Activated T-helper 17 cell treated with anti-CD3 and anti-CD28 coated beads, Interleukin-2, amount 50 U/mL, for 72 hours (primary cell): ENCODE measurements around the gene CD4. TPM values are rescaled to one million over a fixed set of nuclear protein-coding genes. Genes with fewer than 3 reads are reported as not detected.

Experiments
- ATAC-seq: fragments of 150-1000 bp; cut with Tn5 transposase; replicated peaks from 2 replicates; pipeline ENCODE4 v1.10.0; 2021; ENCODE audit warnings: mild to moderate bottlenecking, moderate library complexity
- H3K27ac Mint-ChIP-seq: one replicate; pipeline ENCODE4 v1.8.0; 2022; ENCODE audit warnings: mixed read lengths
- H3K27me3 Mint-ChIP-seq: one replicate; pipeline ENCODE4 v1.8.0; 2022; ENCODE audit warnings: mixed read lengths
- H3K36me3 Mint-ChIP-seq: one replicate; pipeline ENCODE4 v1.8.0; 2022; ENCODE audit warnings: low read depth, mild to moderate bottlenecking, mixed read lengths
- H3K4me1 Mint-ChIP-seq: one replicate; pipeline ENCODE4 v1.8.0; 2022; ENCODE audit warnings: mixed read lengths
- H3K4me3 Mint-ChIP-seq: one replicate; pipeline ENCODE4 v1.8.0; 2022; ENCODE audit warnings: mild to moderate bottlenecking, mixed read lengths
- H3K9me3 Mint-ChIP-seq: one replicate; pipeline ENCODE4 v1.8.0; 2022; ENCODE audit warnings: mixed read lengths
- total RNA-seq, 2 donors: library from RNA; stranded (reverse); gene quantifications; one replicate each; pipeline ENCODE4 v1.2.3, GENCODE V29; 2022

CD4 gene
- total RNA-seq, 2 donors from 2014 or later = 224 to 261 TPM

DNA sequence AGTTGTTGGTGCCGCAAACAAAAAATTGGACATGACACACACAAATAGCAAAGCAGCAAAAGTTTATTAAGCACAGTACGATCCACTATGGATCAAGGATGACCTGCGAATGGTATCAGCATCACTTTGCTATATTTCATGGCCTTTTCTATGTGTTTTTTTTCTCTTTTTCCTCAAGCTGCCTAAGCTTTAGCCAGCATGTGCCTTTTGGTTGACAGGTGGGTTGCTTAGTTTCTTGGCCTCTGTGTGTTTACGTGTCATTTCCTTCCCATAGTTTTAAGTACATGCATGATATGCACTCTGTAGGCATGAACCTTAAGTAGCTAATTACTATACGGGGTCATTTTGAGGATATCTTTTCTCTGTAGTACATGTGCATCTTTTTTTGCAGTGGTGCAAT is 9.8 kb downstream of the CD4 start:
- Mint-ChIP-seq H3K36me3 (peaks cover 87% of the 10 kb centered on the region), H3K27me3 (no peaks in the 10 kb centered on the region), H3K4me1 (peaks cover 24% of the 10 kb centered on the region), H3K9me3 (no peaks in the 10 kb centered on the region), H3K4me3 (no peak overlapping the region), H3K27ac (no peak overlapping the region)
- no peak for ATAC-seq

DNA sequence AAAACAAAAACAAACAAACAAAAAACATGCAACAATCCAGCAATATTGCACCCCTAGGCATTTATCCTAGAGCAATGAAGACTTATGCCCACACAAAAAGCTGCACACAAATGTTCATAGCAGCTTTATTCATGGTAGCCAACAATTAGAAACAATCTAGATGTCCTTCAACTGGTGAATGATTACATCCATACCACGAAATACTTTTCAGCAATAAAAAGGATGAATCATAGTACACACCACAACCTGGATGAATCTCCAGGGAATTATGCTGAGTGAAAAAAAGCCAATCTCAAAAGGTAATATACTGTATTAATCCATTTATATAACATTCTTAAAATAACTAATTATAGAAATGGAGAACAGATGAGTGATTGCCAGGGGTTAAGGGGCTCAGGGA is 17.8 kb downstream of the CD4 start:
- H3K27ac Mint-ChIP-seq = no peak overlapping the region
- no peaks in the 10 kb centered on the region for H3K9me3 Mint-ChIP-seq
- H3K27me3 Mint-ChIP-seq = no peaks in the 10 kb centered on the region
- H3K36me3 Mint-ChIP-seq = peaks cover 92% of the 10 kb centered on the region
- peaks cover 11% of the 10 kb centered on the region for H3K4me1 Mint-ChIP-seq
- H3K4me3 Mint-ChIP-seq = no peak overlapping the region
- no peak for ATAC-seq

DNA sequence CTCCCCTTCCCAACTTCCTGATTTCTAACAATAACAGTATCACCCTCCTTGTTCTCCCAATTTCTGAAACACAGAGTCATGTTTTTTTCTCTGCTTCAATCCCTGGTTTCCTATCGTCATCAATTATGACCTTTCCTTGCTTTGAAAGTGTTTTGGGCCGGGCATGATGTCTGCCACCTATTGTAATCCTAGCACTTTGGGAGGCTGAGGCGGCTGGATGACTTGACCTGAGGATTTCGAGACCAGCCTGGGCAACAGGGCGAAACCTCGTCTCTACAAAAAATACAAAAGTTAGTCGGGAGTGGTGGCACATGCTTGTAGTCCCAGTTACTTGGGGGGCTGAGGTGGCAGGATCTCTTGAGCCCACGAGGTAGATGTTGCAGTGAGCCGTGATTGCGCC is 19.7 kb downstream of the CD4 start:
- Mint-ChIP-seq H3K9me3 (no peaks in the 10 kb centered on the region), H3K4me1 (peaks cover 11% of the 10 kb centered on the region), H3K4me3 (no peak overlapping the region), H3K27ac (no peak overlapping the region), H3K27me3 (no peaks in the 10 kb centered on the region), H3K36me3 (peaks cover 94% of the 10 kb centered on the region)
- ATAC-seq = no peak

GRCh38 chr12:6810758-6811157 is 21.4 kb downstream of the CD4 start:
- H3K36me3 Mint-ChIP-seq = peaks cover 94% of the 10 kb centered on the region
- peaks cover 11% of the 10 kb centered on the region for H3K4me1 Mint-ChIP-seq
- H3K4me3 Mint-ChIP-seq = peak overlapping the region; percentile 10
- no peak for ATAC-seq
- H3K9me3 Mint-ChIP-seq = no peaks in the 10 kb centered on the region
- H3K27me3 Mint-ChIP-seq = no peaks in the 10 kb centered on the region
- H3K27ac Mint-ChIP-seq = peak overlapping the region; percentile 56

GRCh38 chr12:6813363-6813762 is 24.0 kb downstream of the CD4 start:
- H3K4me1 Mint-ChIP-seq = peaks cover 17% of the 10 kb centered on the region
- no peak for ATAC-seq
- no peak overlapping the region for H3K27ac Mint-ChIP-seq
- H3K4me3 Mint-ChIP-seq = no peak overlapping the region
- peaks cover 94% of the 10 kb centered on the region for H3K36me3 Mint-ChIP-seq
- H3K9me3 Mint-ChIP-seq = no peaks in the 10 kb centered on the region
- H3K27me3 Mint-ChIP-seq = no peaks in the 10 kb centered on the region

- H3K36me3 Mint-ChIP-seq = peaks cover 77% of the 10 kb centered on the region
These were observed 27.3 kb downstream of the CD4 start for GRCh38 chr12:6816598-6816997.

DNA sequence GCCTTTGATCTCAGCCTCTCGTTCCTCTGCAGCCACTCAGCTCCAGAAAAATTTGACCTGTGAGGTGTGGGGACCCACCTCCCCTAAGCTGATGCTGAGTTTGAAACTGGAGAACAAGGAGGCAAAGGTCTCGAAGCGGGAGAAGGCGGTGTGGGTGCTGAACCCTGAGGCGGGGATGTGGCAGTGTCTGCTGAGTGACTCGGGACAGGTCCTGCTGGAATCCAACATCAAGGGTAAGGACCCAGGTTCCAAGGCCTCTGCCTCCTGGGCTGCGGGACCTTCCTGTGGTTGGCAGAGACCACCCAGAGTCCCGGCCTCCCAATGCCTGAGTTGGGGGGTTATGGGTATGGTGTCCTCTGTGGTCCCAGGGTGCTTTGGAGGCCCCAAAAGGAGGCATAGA is 27.8 kb downstream of the CD4 start:
- no peaks in the 10 kb centered on the region for H3K27me3 Mint-ChIP-seq
- H3K4me1 Mint-ChIP-seq = peaks cover 13% of the 10 kb centered on the region
- H3K4me3 Mint-ChIP-seq = no peak overlapping the region
- H3K9me3 Mint-ChIP-seq = no peaks in the 10 kb centered on the region
- H3K27ac Mint-ChIP-seq = peak overlapping the region; percentile 37
- peaks cover 74% of the 10 kb centered on the region for H3K36me3 Mint-ChIP-seq
- no peak for ATAC-seq

More at GRCh38 chr12:6816598-6816997, 27.3 kb downstream of the CD4 start:
- Mint-ChIP-seq H3K4me3 (no peak overlapping the region), H3K27me3 (no peaks in the 10 kb centered on the region), H3K4me1 (peaks cover 13% of the 10 kb centered on the region), H3K9me3 (no peaks in the 10 kb centered on the region), H3K27ac (peak overlapping the region; percentile 37)
- no peak for ATAC-seq

- no peak for ATAC-seq
- peaks cover 68% of the 10 kb centered on the region for H3K36me3 Mint-ChIP-seq
- H3K4me3 Mint-ChIP-seq = no peak overlapping the region
- H3K9me3 Mint-ChIP-seq = no peaks in the 10 kb centered on the region
- no peak overlapping the region for H3K27ac Mint-ChIP-seq
- peaks cover 13% of the 10 kb centered on the region for H3K4me1 Mint-ChIP-seq
- H3K27me3 Mint-ChIP-seq = peaks cover 1% of the 10 kb centered on the region
These were observed 28.4 kb downstream of the CD4 start for GRCh38 chr12:6817662-6818157.

DNA sequence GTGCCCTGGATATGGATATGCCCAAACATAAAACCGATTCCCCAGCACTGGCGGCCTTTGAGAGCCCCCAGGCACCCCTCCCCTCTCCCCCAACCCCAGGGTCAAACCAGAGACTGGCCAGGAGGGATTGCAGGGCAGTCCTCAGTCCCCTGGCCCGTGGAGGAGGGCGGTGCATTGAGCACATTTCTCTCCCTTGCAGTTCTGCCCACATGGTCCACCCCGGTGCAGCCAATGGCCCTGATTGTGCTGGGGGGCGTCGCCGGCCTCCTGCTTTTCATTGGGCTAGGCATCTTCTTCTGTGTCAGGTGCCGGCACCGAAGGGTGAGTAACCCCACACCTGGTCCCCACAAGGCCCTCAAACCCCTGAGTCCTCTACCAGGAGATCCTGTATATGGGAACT is 28.9 kb downstream of the CD4 start:
- no peak for ATAC-seq
- Mint-ChIP-seq H3K4me3 (no peak overlapping the region), H3K9me3 (no peaks in the 10 kb centered on the region), H3K27ac (no peak overlapping the region), H3K36me3 (peaks cover 64% of the 10 kb centered on the region), H3K27me3 (peaks cover 3% of the 10 kb centered on the region), H3K4me1 (peaks cover 13% of the 10 kb centered on the region)

GRCh38 chr12:6818645-6819044 is 29.3 kb downstream of the CD4 start:
- no peak for ATAC-seq
- H3K9me3 Mint-ChIP-seq = no peaks in the 10 kb centered on the region
- peaks cover 60% of the 10 kb centered on the region for H3K36me3 Mint-ChIP-seq
- H3K27me3 Mint-ChIP-seq = peaks cover 3% of the 10 kb centered on the region
- no peak overlapping the region for H3K4me3 Mint-ChIP-seq
- H3K27ac Mint-ChIP-seq = no peak overlapping the region
- H3K4me1 Mint-ChIP-seq = peaks cover 13% of the 10 kb centered on the region

- no peak overlapping the region for H3K27ac Mint-ChIP-seq
- ATAC-seq = no peak
These were observed 30.0 kb downstream of the CD4 start for GRCh38 chr12:6819106-6820030.

GRCh38 chr12:6820166-6820565 is 30.8 kb downstream of the CD4 start:
- Mint-ChIP-seq H3K36me3 (peaks cover 45% of the 10 kb centered on the region), H3K27me3 (peaks cover 9% of the 10 kb centered on the region), H3K9me3 (no peaks in the 10 kb centered on the region), H3K27ac (no peak overlapping the region), H3K4me3 (no peak overlapping the region), H3K4me1 (peaks cover 13% of the 10 kb centered on the region)
- ATAC-seq = no peak

More at GRCh38 chr12:6819106-6820030, 30.0 kb downstream of the CD4 start:
- H3K27me3 Mint-ChIP-seq = peaks cover 3% of the 10 kb centered on the region
- H3K4me3 Mint-ChIP-seq = no peak overlapping the region
- H3K4me1 Mint-ChIP-seq = peaks cover 13% of the 10 kb centered on the region
- peaks cover 53% of the 10 kb centered on the region for H3K36me3 Mint-ChIP-seq
- no peaks in the 10 kb centered on the region for H3K9me3 Mint-ChIP-seq

GRCh38 chr12:6821591-6822425 is 32.5 kb downstream of the CD4 start, which contains the start of gene GPR162:
TSS of gene GPR162 (plus strand) at chr12:6821821. CDS start at chr12:6823899, 2,078 bp downstream.
- Mint-ChIP-seq H3K9me3 (no peaks in the 10 kb centered on the region), H3K4me3 (peak within 1 kb of the TSS; percentile 37), H3K36me3 (peaks cover 30% of the 10 kb centered on the region), H3K4me1 (peaks cover 17% of the 10 kb centered on the region), H3K27ac (no peak within 1 kb of the TSS), H3K27me3 (peaks cover 13% of the 10 kb centered on the region)
- ATAC-seq = peak; percentile 5

GRCh38 chr12:6822426-6823135 is 33.3 kb downstream of the CD4 start:
- Mint-ChIP-seq H3K4me3 (peak overlapping the region; percentile 37), H3K27ac (peak overlapping the region; percentile 31), H3K4me1 (peaks cover 20% of the 10 kb centered on the region), H3K27me3 (peaks cover 17% of the 10 kb centered on the region), H3K9me3 (no peaks in the 10 kb centered on the region), H3K36me3 (peaks cover 22% of the 10 kb centered on the region)
- no peak for ATAC-seq
